ENCODE measurements around the gene TMEM212. TPM values are rescaled to one million over a fixed set of nuclear protein-coding genes. Genes with fewer than 3 reads are reported as not detected.

Gene TMEM212
- total RNA-seq, 6 experiments from 2014 or later, result not detected

DNA sequence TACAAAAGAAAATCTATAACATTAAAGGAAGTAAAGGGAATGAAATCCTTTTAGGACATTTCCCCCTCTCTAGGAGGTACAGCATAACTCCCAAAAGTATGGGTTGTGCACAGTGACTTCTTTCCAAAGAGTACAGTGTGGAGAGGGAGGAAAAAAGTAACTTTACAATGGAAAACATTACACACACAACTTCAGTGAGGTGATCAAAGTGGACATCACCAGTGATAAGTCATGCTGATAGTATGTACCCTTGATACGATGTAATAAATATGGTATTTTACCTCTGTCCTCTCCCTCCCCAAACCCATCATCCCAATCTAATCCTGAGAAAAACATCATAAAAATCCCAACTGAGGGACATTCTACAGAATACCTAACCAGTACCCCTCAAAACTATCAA, 43.6 kb upstream of the TMEM212 start:
- no peaks in the 10 kb centered on the region for H3K4me1 ChIP-seq
- no peak for DNase-seq
- no peak for TF ChIP-seq POLR2A (IDR thresholded peaks at IDR 0.05)
- TF ChIP-seq, protein P1, sequence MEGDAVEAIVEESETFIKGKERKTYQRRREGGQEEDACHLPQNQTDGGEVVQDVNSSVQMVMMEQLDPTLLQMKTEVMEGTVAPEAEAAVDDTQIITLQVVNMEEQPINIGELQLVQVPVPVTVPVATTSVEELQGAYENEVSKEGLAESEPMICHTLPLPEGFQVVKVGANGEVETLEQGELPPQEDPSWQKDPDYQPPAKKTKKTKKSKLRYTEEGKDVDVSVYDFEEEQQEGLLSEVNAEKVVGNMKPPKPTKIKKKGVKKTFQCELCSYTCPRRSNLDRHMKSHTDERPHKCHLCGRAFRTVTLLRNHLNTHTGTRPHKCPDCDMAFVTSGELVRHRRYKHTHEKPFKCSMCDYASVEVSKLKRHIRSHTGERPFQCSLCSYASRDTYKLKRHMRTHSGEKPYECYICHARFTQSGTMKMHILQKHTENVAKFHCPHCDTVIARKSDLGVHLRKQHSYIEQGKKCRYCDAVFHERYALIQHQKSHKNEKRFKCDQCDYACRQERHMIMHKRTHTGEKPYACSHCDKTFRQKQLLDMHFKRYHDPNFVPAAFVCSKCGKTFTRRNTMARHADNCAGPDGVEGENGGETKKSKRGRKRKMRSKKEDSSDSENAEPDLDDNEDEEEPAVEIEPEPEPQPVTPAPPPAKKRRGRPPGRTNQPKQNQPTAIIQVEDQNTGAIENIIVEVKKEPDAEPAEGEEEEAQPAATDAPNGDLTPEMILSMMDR (IDR thresholded peaks at IDR 0.05), result no peak
- intact Hi-C loops (cut with DNase I), result no loop called here
- H3K27ac ChIP-seq, result no peak overlapping the region
- WGBS (ENCODE audit: insufficient coverage, low coverage, low lambda C conversion rate, missing lambda C conversion rate), result no CpG with 5 or more reads among the region's 1 CpG
- no peak overlapping the region for H3K4me3 ChIP-seq
- no peaks in the 10 kb centered on the region for H3K27me3 ChIP-seq
- no peaks in the 10 kb centered on the region for H3K9me3 ChIP-seq
- no peaks in the 10 kb centered on the region for H3K36me3 ChIP-seq
- peak in 1 of 4 donors; percentile 12 for ATAC-seq

DNA sequence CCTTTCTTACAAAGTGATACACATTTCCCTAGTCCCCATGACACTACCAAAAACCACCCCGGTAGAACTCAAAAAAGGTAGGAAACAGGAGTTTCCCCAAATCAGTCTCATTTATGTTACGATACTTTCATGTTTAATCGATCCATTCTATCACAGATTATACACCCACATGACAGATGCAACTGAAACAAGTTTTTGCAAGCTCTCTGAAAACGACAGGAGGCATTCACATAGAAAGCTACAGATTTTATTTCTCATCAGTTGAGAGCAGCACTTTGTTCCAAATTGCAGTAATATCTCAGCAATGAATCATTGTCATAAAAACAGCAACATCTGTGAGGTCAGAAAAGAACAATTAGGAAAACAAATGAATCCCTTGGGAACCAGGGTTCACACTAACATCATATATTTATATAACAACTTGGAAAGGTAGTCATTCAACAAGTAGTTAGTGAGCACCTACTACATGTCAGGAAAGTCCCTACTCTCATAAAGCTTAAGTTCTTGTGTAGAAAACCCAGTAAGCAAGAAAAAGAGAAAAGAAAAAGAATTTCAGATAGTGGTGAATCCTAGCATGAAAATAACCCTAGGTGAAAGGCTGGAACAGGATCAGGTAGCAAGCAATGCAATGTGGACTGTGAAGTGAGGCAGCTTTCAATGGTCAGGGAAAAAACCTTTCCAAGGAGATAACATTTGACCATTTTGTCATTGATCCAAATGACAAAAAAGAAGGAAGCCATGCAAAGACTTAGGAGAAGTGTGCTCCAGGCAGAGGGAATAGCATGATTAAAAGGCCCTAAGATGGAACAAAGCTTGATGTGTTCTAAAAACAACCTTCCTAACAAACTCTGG, 41.2 kb upstream of the TMEM212 start:
- DNase-seq (no peak), ATAC-seq (peak in 3 of 4 donors; percentile 4 to 53 (median 10))
- Histone ChIP-seq H3K36me3 (no peaks in the 10 kb centered on the region), H3K4me1 (peaks cover 0 to 14% (median 6%) of the 10 kb centered on the region in 4 donors), H3K27me3 (no peaks in the 10 kb centered on the region), H3K27ac (peak overlapping the region in 1 of 3 donors; percentile 10), H3K4me3 (no peak overlapping the region), H3K9me3 (no peaks in the 10 kb centered on the region)
- intact Hi-C loops (cut with DNase I), result no loop called here
- TF ChIP-seq POLR2A (IDR thresholded peaks at IDR 0.05), result no peak
- TF ChIP-seq, protein P1 (IDR thresholded peaks at IDR 0.05), result no peak
- 78% methylated on average over 4 of the region's 4 CpGs for WGBS (ENCODE audit: insufficient coverage, low coverage, low lambda C conversion rate, missing lambda C conversion rate)

DNA sequence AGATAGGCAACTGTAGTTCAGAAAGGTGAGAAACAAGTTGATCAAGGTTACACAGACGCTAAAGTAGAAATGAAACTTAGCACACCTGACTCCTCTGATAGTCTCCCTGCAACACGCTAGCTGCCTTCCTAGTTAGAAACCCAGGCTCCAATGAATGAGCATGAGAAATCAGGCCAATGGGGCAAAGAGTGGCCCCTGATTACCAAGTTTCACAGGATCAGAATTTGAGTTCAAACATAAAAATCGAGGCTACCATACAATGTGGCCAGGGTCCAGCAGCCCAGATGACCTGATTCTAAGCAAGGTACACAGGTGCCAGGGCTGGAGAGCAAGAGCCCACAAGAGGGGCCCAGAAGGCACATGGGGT, 40.6 kb upstream of the TMEM212 start:
- H3K27me3 ChIP-seq, result no peaks in the 10 kb centered on the region
- no peak overlapping the region for H3K4me3 ChIP-seq
- H3K36me3 ChIP-seq, result no peaks in the 10 kb centered on the region
- H3K4me1 ChIP-seq, result peaks cover 0 to 14% (median 7%) of the 10 kb centered on the region in 4 donors
- ATAC-seq (peak; percentile 27 to 53 (median 42)), DNase-seq (no peak)
- WGBS (ENCODE audit: insufficient coverage, low coverage, low lambda C conversion rate, missing lambda C conversion rate), result 41% methylated on average over 3 of the region's 3 CpGs
- H3K9me3 ChIP-seq, result no peaks in the 10 kb centered on the region
- no peak for TF ChIP-seq POLR2A (IDR thresholded peaks at IDR 0.05)
- TF ChIP-seq, protein P1 (IDR thresholded peaks at IDR 0.05), result no peak
- intact Hi-C loops (cut with DNase I), result no loop called here
- H3K27ac ChIP-seq, result peak overlapping the region in 2 of 3 donors; percentile 10 to 20

DNA sequence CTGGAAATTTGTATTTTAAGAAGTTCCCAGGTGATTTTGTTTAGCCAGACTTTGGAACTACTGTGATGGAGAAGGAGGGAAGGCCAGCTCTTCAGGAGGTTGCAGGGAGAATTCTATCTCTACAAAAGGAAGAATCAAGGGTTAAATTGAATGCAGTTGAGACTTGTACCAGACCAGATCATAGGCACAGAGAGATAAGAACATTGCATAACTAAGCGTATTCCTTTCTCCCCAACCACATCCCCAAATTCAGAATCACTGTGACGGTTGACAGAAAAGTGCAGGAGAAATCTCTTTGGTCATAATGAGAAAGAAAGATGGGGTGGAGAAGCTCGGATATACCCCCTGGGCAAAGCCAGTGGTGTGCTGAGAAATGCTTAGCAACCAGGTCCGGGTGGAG, 40.1 kb upstream of the TMEM212 start:
- no peak overlapping the region for H3K27ac ChIP-seq
- H3K27me3 ChIP-seq, result no peaks in the 10 kb centered on the region
- DNase-seq (no peak), ATAC-seq (no peak)
- 51% methylated on average over 4 of the region's 4 CpGs for WGBS (ENCODE audit: insufficient coverage, low coverage, low lambda C conversion rate, missing lambda C conversion rate)
- no peak overlapping the region for H3K4me3 ChIP-seq
- TF ChIP-seq POLR2A (IDR thresholded peaks at IDR 0.05), result no peak
- TF ChIP-seq, protein P1 (IDR thresholded peaks at IDR 0.05), result no peak
- intact Hi-C loops (cut with DNase I), result no loop called here
- H3K36me3 ChIP-seq, result no peaks in the 10 kb centered on the region
- peaks cover 0 to 14% (median 7%) of the 10 kb centered on the region in 4 donors for H3K4me1 ChIP-seq
- no peaks in the 10 kb centered on the region for H3K9me3 ChIP-seq

Measured in right lobe of liver (tissue), 6 donors.